ENCODE results near the gene HAGH.

HAGH gene

GRCh38 chr16:1788095-1788707, 38.4 kb downstream of the HAGH start:
- no peak for DNase-seq (ENCODE audit: low read depth in 1 of 2, low spot score in 1 of 2)

- DNase-seq (ENCODE audit: low read depth in 1 of 2, low spot score in 1 of 2), result no peak
These were observed 39.1 kb downstream of the HAGH start for GRCh38 chr16:1787322-1788094.

GRCh38 chr16:1787056-1787321, 39.6 kb downstream of the HAGH start:
- DNase-seq (ENCODE audit: low read depth in 1 of 2, low spot score in 1 of 2), result no peak

GRCh38 chr16:1786242-1787055, 40.2 kb downstream of the HAGH start:
- no peak for DNase-seq (ENCODE audit: low read depth in 1 of 2, low spot score in 1 of 2)

GRCh38 chr16:1785846-1786170, 40.8 kb downstream of the HAGH start:
- DNase-seq (ENCODE audit: low read depth in 1 of 2, low spot score in 1 of 2), result no peak

- no peak for DNase-seq (ENCODE audit: low read depth in 1 of 2, low spot score in 1 of 2)
These were observed 41.4 kb downstream of the HAGH start for GRCh38 chr16:1784977-1785845.

- peak; percentile 95 to 96 for DNase-seq (ENCODE audit: low read depth in 1 of 2, low spot score in 1 of 2)
These were observed 44.0 kb downstream of the HAGH start, which contains the start of the genes NUBP2 and SPSB3 for GRCh38 chr16:1782408-1783264. TSS of gene NUBP2 (plus strand) at chr16:1782960. CDS start at chr16:1783021, 61 bp downstream. TSS of gene SPSB3 (minus strand) at chr16:1782571. CDS start at chr16:1781483, 1,088 bp downstream.

- DNase-seq (ENCODE audit: low read depth in 1 of 2, low spot score in 1 of 2), result peak in 1 of 2 donors; percentile 6
These were observed 44.7 kb downstream of the HAGH start for GRCh38 chr16:1781758-1782407.

GRCh38 chr16:1781254-1781653, 45.4 kb downstream of the HAGH start:
- peak in 1 of 2 donors; percentile 0 for DNase-seq (ENCODE audit: low read depth in 1 of 2, low spot score in 1 of 2)

GRCh38 chr16:1780677-1781072, 46.0 kb downstream of the HAGH start:
- no peak for DNase-seq (ENCODE audit: low read depth in 1 of 2, low spot score in 1 of 2)

- DNase-seq (ENCODE audit: low read depth in 1 of 2, low spot score in 1 of 2), result no peak
These were observed 46.6 kb downstream of the HAGH start for GRCh38 chr16:1779741-1780676.

- DNase-seq (ENCODE audit: low read depth in 1 of 2, low spot score in 1 of 2), result no peak
These were observed 47.4 kb downstream of the HAGH start for GRCh38 chr16:1779234-1779701.

- DNase-seq (ENCODE audit: low read depth in 1 of 2, low spot score in 1 of 2), result no peak
These were observed 48.1 kb downstream of the HAGH start for GRCh38 chr16:1778200-1779179.

- no peak for DNase-seq (ENCODE audit: low read depth in 1 of 2, low spot score in 1 of 2)
These were observed 49.0 kb downstream of the HAGH start for GRCh38 chr16:1777375-1778199.

- no peak for DNase-seq (ENCODE audit: low read depth in 1 of 2, low spot score in 1 of 2)
These were observed 49.6 kb downstream of the HAGH start for GRCh38 chr16:1776991-1777374.

GRCh38 chr16:1776672-1776955, 50.0 kb downstream of the HAGH start:
- DNase-seq (ENCODE audit: low read depth in 1 of 2, low spot score in 1 of 2), result no peak
